Body of pancreas (tissue), 4 donors: ENCODE data around the gene CKMT1B.

Experiments
- CTCF ChIP-seq, 7 experiments: fragments of 450-650 bp in 4 of 7; fragments of 200-600 bp in 3 of 7; sonication (generic) in 3 of 7; IDR thresholded peaks; one replicate each; pipeline ENCODE4 v1.5.1; 2016 to 2019; ENCODE audit warnings: antibody characterized with exemption in 7 of 7
- POLR2A ChIP-seq, 3 donors: fragments of 450-650 bp; IDR thresholded peaks; one replicate each; pipeline ENCODE4 v1.6.1; 2016; ENCODE audit warnings: antibody characterized with exemption in 3 of 3, mild to moderate bottlenecking in 2 of 3

DNA sequence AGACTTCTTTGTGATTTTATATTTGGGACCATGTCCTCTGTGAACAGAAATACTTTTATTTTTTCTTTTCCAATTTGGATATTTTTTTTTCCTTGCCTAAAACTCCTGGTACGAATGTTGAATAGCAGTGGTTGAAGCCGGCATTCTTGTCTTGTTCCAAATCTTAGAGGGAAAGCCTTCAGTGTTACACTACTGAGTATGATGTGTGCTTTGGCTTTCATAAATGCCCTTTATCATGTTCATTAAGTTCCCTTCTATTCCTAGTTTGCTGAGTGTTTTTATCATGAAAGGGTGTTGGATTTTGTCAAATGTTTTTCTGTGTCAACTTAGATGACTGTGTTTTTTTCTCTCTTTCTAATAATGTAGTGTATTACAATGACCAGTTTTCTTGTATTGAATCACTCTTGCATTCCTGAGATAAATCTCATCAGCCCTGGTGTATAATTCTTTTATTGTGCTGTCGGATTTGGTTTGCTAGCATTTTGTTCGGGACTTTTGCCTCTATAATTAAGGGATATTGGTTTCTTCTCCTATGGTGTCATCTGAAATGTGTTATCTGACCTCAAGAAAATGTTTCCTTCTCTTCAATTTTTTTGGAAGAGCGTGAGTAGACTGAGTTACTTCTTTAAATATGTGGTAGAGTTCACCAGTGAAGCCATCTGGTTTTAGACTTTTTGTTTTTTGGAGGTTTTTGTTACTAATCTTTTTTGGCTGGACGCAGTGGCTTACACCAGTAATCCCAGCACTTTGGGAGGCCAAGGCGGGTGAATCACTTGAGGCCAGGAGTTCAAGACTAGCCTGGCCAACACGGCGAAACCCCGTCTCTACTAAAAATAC lies 43.1 kb upstream of the CKMT1B start:
- TF ChIP-seq POLR2A (IDR thresholded peaks at IDR 0.05) (no peak), CTCF (IDR thresholded peaks at IDR 0.05) (no peak)
